Activated naive CD8-positive, alpha-beta T cell treated with anti-CD3 and anti-CD28 coated beads, Interleukin-2, amount 50 U/mL, for 16 hours (primary cell): Measurements from ENCODE around the gene PDE4DIP.
"Not testable (repeated sequence)": the region's sequence is repeated elsewhere in the genome, so short reads cannot be mapped to it uniquely, and the experiment has no call there.

Experiments
- DNase-seq: peaks from one replicate; pipeline ENCODE4 v3.0.0-alpha.2; 2020; ENCODE audit warnings: low read depth, low spot score

Gene PDE4DIP

DNA sequence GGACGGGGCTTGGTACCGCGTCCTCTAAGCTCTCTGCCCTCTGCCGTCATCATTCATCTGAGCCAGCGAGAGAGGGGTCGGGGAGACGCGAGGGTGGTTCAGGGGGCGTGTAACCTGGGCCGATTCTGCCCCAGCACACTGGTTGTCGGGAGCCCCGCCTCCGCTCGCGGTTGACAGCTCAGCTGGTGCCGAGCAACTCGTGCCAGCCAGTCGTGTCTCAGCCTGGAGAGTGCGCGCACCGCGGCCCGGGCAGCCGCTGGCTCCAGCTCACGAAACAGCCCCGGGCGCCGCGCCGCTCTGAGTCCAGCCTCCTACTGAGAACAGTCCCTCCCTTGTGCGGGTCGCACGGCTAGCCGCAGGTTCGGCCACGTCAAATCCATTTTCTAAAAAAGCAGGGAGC, at the start of gene PDE4DIP:
TSS of gene PDE4DIP (plus strand) at position 209 of the 400 bp plus-strand sequence. CDS start 347 bp downstream, outside the sequence.
- DNase-seq, result not testable (repeated sequence)

DNA sequence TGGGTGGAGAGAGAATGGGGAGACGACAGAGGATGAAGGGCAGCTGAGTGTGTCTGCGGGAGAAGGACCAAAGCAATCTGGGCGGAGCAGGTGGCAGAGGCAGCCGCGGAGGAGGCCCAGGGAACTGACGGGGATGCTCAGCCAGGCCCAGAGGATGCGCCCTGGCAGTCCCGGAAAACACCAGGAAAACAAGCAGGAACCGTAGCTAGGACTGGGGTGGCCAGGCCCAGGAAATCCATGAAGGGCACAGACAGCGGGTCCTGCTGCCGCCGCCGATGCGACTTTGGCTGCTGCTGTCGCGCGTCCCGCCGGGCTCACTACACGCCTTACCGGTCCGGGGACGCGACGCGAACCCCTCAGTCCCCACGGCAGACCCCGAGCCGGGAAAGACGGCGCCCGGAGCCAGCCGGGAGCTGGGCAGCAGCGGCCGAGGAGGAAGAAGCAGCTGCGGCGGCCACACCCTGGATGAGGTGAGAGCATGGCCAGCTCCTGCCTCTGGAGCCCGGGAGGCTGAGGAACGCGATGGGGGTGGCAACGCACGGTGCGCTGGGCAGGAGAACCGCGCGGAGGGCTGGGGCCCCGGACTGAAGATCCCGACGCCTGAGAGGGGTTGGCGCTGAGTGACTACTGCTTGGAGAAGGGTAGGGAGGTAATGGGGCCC, 35.8 kb upstream of the PDE4DIP start:
- not testable (repeated sequence) for DNase-seq

GRCh38 chr1:148808929-148809283, 35.3 kb upstream of the PDE4DIP start:
- not testable (repeated sequence) for DNase-seq

DNA sequence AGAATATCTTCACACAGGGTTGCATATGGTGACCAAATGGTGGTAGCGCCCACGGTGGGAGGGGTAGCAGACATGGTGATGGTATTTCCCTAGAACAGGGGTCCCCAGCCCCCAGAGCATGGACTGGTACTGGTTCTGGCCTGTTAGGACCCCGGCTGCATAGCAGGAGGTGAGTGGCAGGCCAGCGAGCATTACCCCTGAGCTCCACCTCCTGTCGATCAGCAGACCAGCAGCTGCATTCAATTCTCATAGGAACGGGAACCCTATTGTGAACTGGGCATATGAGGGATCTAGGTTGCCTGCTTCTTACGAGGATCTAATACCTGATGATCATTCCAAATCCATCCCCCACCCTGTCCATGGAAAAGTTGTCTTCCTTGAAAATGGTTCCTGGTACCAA, 22.0 kb upstream of the PDE4DIP start:
- DNase-seq, result not testable (repeated sequence)

GRCh38 chr1:148823822-148824221, 20.4 kb upstream of the PDE4DIP start:
- not testable (repeated sequence) for DNase-seq

DNA sequence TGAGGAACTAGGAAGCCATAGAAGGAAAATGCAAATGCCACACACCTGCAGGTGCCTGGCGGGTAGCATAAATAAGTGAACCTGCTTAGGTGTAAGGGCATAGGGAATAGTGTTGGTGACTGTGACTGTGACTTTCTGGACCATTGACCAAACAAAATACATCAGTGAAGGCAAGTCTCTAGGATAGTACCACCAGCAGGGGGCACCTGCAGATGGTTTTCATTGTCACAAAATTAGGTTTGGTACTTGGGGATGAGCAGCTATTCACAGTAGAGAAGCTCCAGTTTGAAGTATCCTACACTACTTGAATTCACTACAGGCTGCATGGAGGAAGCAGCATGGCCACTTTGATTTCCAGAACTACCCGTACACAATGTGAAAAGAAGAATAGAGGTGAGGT, 19.2 kb upstream of the PDE4DIP start:
- not testable (repeated sequence) for DNase-seq

DNA sequence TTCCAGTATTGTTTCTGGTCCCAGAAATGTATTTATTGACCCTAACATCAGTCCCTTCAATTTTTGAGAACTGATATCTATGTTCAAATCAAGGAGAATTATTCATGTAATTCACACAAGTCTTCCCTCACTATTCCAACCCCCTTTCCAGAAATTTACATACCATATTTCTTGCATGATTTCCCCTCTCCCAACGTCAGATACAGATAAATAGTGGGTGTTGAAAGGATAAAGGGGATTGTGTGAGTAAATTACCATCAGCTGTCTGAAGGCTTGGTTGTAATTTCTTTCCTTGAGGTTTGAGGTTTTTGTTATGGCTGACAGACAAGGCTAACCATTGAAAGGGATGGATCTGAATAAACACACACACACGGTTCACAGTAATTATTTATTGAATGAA, 15.7 kb upstream of the PDE4DIP start:
- not testable (repeated sequence) for DNase-seq

DNA sequence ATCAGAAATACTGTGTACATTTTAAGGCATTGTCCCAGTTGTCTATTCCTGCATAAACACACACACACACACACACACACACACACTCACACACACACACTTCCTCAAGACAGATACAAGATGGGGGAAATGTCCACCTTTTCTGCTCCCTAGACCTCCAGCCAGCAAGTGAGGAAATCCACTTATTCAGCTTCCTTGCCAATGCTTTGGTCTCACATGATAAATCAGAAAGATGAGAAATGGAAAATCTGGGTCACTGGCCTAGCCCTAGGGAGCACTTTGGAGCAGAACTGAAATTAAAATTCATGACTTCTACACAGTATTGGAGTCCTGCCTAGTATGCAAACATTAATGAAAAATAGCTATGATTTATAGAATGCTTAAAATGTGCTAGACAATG, 15.3 kb upstream of the PDE4DIP start:
- DNase-seq, result not testable (repeated sequence)

GRCh38 chr1:148829365-148829764, 14.9 kb upstream of the PDE4DIP start:
- not testable (repeated sequence) for DNase-seq

DNA sequence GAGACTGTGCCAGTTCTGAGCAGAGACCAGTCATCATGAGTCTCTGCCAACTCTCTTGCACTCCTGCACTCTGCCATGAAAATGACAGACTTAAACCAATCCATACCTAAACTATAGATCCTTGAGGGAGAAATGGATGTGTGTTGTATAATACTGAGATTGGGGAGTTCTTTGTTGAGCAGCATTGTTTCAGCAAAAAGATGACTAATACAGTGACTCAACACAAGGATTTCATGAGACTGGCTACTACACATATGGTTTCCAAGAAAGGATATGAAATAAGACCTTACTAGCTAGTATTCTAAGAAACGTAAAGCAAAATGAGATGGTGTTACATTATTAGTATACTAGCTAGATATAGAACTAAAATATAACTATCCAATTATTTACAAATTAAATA, 3.0 kb upstream of the PDE4DIP start:
- not testable (repeated sequence) for DNase-seq

DNA sequence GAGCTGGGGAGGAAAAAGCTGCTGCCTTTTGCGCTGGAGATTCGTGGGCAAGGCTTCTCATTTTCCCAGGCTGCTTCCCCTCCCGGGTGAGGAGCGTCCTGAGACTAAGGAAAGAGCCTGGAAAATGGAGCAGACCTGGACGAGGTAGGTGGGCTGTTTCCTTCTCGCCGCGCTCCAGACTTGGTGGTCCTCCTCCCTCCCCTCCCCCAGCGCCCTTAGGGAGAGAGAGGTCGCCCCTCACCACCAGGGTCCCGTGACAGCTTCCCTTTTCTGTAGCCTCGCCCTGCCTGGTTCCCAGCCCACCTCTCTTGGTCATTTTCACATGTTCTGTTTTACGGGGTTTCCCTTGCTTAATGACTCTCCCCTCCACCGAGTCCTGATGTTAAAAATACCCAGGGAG, 423 bp downstream of the PDE4DIP start:
- not testable (repeated sequence) for DNase-seq

- not testable (repeated sequence) for DNase-seq
These were observed 840 bp downstream of the PDE4DIP start for GRCh38 chr1:148845068-148845467.

DNA sequence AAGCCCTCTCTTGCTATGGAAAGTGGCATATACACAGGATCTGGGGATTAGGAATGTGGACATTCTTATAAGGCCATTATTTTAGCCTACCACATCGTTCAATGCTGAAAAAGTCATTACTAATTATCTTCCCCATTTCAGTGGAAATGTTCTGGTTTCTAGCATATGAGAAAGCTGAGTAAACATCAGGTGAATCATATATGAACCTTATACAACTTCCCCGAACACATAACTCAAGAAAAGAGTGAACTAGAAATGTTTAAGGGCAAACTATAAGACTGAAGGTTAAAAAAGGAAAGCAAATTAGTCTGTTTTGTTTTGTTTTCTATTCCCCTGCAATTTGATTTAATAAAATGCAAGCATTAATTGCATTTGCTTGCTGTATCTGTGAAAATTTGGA, 6.1 kb downstream of the PDE4DIP start:
- DNase-seq, result not testable (repeated sequence)

- DNase-seq, result not testable (repeated sequence)
These were observed 6.6 kb downstream of the PDE4DIP start for GRCh38 chr1:148850840-148851239.

GRCh38 chr1:148851684-148852083, 7.5 kb downstream of the PDE4DIP start:
- DNase-seq, result not testable (repeated sequence)

DNA sequence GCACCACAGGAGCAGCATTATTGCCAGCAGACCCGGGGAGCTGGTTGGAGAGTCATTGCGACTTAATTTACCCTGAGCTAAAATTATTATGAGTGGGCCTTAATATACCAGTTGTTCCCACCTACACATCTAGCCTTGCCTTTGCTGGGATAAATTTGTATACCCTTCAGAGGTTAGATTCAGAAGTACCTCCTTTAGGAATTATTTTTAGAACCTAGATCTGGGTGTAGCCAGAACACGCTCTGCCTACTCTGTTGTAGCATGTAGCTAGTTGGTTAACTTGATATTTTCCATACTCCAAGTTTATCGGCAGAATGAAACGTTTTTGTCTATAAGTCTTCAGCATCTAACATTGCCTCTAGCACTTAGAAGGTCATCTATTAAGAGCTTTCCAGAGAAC, 9.1 kb downstream of the PDE4DIP start:
- not testable (repeated sequence) for DNase-seq

DNA sequence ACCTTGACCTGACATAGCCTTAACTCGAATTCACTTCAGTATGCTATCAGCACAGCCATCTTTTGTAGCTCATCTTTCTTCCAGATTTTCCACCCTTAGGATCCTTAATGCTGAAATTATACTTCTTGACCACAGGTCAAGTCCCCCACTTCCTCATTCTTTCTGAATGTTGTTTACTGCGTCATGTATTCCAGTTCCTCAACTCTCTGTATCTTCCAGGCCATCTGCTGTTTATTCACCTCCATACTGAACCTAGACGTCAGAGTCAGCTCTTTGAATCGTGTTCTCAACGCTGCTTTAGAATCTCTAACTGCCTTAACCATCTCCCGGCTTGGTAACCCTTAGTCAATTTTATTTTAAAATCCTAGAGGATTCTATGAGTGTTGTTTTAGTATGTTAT, 9.8 kb downstream of the PDE4DIP start:
- not testable (repeated sequence) for DNase-seq

- not testable (repeated sequence) for DNase-seq
These were observed 11.1 kb downstream of the PDE4DIP start for GRCh38 chr1:148855367-148855766.

- not testable (repeated sequence) for DNase-seq
These were observed 15.8 kb downstream of the PDE4DIP start for GRCh38 chr1:148860049-148860448.

DNA sequence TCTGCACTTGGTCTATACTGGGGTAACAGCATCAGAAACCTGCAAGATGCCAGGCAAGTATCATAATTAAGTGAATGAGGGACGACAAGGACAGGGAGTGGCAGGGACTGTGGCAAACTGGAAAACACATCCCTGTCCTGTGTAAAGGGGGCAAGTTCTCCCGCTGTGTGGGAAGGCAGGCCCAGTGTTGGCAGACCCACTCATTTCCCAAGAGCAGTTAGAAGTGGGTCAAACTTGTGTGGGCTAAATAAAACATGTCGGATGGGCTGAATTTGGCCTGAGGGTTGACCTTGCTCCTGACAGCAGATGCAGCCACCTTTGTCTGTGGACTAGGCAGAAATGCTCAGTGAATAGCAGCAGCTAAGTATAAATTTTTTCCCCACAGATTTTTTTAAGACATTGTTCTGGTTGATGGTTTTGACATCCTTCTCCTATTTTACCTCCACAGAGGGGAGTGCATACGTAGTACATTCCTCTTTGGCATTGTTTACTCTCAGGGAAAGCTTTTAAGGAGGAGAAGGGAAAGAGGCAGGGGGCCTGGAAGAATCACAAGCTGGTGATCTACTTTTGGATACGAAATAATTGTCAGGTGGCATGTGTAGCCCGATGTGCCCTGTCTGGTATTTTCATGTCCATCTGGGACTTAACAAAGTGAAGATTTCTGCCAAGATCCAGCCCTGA, 16.5 kb downstream of the PDE4DIP start:
- DNase-seq, result not testable (repeated sequence)

DNA sequence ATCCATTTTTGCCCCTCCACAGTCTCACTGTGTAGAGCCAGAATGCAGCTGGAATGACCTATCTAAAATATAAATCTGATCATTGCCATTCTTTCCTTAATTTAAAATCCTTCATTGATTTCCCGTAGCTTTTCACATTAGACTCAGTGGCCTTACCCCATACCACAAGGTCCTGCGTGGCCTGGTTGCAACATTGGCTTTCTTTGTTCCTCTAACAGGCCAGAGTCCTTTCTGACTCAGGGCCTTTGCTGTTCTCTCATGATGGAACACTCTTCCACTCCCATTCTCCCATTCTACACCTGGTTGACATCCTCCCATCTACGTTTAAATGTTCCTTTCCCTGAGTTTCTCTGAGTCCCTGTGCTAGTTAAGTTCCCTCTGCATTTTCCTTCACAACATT, 18.4 kb downstream of the PDE4DIP start:
- DNase-seq, result not testable (repeated sequence)

GRCh38 chr1:148868924-148869633, 24.9 kb downstream of the PDE4DIP start:
- DNase-seq, result not testable (repeated sequence)

DNA sequence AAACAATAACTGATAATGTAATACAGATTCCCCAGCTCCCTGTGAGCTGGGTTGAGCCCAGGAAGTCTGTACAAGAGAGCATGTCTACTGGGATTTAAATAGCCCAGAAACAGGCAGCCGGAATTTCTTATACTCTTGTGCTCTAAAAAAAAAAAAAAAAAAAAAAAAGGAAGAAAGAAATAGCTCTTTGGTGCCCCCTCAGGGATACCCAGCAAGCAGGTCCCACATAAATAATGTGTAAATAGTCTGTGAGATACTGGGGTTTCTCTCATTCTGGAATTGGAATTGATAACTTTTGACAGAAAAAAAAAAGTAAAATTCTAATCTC, 25.4 kb downstream of the PDE4DIP start:
- DNase-seq, result not testable (repeated sequence)
